Activated CD4-positive, alpha-beta T cell treated with anti-CD3 and anti-CD28 coated beads, Interleukin-2, amount 50 U/mL, for 24 hours (primary cell): ENCODE measurements around the gene MCC.

Source experiments
- DNase-seq, 2 donors: peaks; one replicate each; pipeline ENCODE4 v3.0.0-alpha.2; 2020; ENCODE audit warnings: low read depth in 1 of 2, low spot score in 1 of 2

MCC gene

DNA sequence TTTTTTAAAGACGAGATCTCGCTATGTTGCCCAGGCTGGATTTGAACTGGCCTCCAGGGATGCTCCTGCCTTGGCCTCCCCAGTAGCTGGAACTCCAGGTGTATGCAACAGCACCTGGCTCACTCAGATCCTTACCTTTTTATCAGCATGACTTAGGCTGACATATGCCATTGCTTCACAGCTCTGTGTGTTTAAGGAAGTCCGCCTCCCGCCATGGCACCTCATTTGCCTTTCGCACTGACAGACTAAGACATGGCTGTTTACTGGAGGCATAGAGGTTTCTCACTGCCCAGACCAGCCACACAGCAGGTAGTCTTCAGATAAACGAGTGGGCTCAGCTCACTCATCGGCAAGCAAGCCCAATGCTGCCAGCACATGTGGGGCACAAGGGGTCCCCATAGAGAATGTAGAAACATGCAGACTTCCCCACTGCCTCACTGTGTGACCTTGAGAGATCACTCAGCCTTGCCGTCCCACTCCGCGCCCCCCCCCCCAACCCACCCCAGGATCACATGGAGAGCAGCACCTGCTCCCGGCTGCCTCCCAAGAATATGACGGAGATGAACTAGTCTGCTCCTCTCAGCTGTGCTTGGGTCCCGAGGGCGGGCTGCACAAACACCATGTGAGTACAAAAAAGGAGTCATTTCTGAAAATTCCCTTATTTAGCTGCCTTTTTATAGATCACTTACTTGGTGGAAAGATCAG, 448.9 kb downstream of the MCC start:
- no peak for DNase-seq

GRCh38 chr5:113038714-113039113, 449.5 kb downstream of the MCC start:
- no peak for DNase-seq

- DNase-seq = no peak
These were observed 450.1 kb downstream of the MCC start for GRCh38 chr5:113038136-113038535.

DNA sequence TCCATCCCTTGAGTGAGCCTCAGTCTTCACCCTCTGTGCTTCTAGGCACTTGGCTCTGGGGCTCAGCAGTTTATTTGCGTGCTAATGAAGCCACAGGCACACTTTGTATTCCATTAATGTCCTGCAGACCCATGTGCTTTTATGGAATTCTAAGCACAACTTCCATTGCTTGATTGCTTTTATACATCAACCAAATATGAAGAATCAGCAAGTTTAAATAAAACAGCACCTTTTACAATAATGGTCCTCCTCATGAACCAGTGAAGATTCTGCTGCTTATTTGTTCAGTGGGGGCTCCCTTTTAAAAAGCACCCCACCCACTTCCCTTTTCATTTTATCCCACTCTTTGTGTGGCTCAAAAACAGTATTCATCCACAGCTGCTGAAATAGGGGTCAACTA, 451.4 kb downstream of the MCC start:
- no peak for DNase-seq

DNA sequence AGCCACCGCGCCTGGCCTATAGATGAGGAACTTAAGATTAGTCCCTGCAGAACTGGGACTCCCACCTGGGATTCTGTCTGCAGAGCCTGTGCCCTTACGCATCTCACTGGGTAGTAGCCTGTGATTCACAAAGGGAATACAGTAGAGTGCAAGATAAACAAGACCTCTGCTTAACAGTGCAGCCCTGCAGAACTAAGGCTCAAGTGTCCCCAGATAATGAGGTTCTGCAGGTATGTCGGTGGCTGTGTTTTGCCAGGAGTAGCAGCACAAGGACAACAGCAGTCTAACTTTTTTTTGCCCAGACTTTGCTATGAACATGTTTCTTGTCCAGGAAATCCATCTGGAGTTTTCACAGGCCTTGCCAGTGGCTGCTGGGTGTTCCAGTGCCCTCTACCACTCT, 451.9 kb downstream of the MCC start:
- no peak for DNase-seq

- DNase-seq = no peak
These were observed 453.2 kb downstream of the MCC start for GRCh38 chr5:113035096-113035495.

- no peak for DNase-seq
These were observed 454.0 kb downstream of the MCC start for GRCh38 chr5:113034182-113034773.

DNA sequence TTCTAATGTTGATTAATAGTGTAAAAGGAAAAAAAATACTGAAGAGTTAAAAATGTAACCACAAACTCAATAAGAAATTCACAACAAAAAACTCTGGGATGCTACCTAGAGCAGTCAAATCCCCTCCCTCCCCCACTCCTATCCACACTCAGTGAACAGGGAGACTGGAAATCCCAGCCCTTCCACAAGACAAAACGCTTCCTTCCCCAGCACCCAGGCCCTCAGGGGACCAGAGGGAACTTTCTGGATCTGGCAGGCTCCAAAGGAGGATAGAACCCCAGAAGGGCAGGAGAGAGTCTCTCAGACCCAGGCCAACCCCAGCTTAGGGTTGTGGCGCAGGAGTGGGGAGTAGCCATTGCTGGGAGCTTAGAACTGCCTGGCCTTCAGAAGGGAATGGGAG, 456.7 kb downstream of the MCC start:
- no peak for DNase-seq

DNA sequence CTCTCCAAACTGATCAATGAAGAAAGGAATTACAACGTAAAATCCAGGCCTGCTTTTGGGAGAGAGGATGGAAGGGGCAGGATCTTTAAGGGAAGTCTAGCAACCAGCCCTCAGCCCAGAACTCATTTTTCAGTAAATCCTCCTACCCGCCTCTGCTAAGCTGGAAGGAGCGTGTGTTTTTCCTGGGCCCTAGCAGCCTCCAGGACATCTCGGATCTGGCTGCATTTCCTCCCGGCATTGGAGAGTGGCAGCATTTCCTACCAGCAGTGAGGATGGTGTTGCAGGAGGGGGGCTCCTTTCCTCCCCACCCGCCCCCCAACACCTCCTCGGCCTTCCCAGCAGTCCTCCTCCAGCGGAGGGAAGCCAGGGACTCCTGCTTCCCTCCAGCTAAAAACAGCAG, 457.1 kb downstream of the MCC start:
- no peak for DNase-seq

- DNase-seq = no peak
These were observed 458.6 kb downstream of the MCC start for GRCh38 chr5:113029614-113030013.

DNA sequence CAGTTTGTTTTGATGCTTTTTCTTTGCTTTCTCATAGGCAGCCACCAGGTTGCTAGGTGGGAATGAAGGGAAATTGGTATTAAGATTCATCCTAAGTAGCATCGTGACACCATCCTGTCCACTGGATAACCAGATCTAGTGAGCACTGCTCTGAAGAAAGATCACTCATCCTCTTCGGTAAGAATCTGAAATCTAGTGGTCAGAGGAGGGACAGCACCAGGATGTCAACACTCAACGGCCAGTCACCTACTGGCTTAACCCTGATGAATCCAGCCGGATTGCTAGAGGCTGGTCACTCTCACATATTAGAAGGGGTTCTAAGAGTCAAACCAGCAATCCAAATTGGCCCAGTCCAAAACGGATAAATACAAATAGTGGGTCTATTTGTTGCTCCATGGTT, 460.8 kb downstream of the MCC start:
- DNase-seq = no peak

- no peak for DNase-seq
These were observed 461.2 kb downstream of the MCC start for GRCh38 chr5:113027015-113027414.

DNA sequence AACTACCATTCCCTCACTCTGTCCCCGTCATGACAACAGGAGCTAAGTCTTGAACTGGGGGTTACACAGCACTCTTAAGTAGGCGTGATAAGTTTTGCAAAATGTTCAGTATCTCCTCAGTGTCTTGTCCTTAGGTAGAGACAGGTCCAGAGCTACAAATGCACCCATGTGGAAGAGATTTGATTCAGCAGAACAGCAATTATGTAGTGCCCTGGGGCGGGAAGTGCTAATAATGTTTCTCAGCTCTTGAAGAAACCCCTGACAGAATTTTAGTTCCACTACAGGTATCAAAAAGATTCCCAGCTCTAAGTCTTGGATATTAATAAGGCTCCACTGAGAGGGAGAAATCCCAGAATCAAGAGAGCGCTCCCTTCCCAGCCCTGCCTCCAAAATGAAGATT, 462.0 kb downstream of the MCC start:
- no peak for DNase-seq

GRCh38 chr5:113025596-113025995, 462.7 kb downstream of the MCC start:
- DNase-seq = no peak

- DNase-seq = no peak
These were observed 464.1 kb downstream of the MCC start for GRCh38 chr5:113024076-113024697.

DNA sequence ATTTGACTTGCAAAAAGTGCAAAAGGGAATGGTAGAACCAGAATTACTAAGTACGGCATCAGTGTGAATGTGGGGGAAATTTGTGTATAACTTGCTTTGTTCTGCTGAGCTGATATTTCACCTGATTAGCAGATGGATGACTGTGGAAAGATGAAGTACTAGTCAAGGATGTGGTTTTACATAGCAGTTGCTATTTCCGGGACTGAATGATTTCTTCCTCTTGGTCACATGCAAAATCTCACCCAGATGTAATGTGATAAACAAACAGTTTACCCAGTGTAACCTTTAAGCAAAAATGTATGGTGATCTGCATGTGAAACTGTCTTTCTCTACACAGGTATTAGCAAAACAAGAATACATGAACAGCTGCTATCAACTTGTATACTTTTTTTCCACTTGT, 465.6 kb downstream of the MCC start:
- DNase-seq = peak in 1 of 2 donors; percentile 27

GRCh38 chr5:113020461-113021273, 467.6 kb downstream of the MCC start:
- no peak for DNase-seq

- DNase-seq = no peak
These were observed 470.2 kb downstream of the MCC start for GRCh38 chr5:113017881-113018635.

- DNase-seq = no peak
These were observed 482.8 kb downstream of the MCC start for GRCh38 chr5:113005454-113005853.

GRCh38 chr5:113003763-113004162, 484.5 kb downstream of the MCC start:
- DNase-seq = no peak

DNA sequence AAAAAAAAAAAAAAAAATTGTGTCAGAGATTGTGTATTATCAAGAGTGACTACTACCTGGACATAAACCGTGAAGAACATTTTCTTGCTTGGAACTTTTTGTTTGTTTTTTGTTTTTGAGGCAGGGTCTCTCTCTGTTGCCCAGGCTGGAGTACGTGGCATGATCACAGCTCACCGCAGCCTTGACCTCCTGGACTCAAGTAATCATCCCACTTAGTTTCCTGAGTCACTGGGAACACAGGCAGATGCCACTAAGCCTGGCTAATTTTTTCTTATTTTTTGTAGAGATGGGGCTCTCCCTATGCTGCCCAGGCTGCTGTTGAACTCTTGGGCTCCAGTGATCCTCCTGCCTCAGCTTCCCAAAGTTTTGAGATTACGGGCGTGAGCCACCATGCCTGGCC, 485.8 kb downstream of the MCC start:
- no peak for DNase-seq
